ENCODE data around the gene DDX3Y. TPM values are rescaled to one million over a fixed set of nuclear protein-coding genes. Genes with fewer than 3 reads are reported as not detected.

Gene DDX3Y
- total RNA-seq, result 12.6 and 20.5 TPM in 2 replicates

GRCh38 chrY:12904618-12905516 is at the start of gene DDX3Y:
Gene DDX3Y (plus strand): TSS chrY:12904868. CDS start chrY:12904937, 69 bp downstream.

Other genes starting within 250 kb of the DDX3Y start
- gene USP9Y, start 203.6 kb upstream of the DDX3Y start, total RNA-seq, result 6.7 and 8.2 TPM in 2 replicates